ENCODE measurements around the gene ROR1.

ROR1 gene

DNA sequence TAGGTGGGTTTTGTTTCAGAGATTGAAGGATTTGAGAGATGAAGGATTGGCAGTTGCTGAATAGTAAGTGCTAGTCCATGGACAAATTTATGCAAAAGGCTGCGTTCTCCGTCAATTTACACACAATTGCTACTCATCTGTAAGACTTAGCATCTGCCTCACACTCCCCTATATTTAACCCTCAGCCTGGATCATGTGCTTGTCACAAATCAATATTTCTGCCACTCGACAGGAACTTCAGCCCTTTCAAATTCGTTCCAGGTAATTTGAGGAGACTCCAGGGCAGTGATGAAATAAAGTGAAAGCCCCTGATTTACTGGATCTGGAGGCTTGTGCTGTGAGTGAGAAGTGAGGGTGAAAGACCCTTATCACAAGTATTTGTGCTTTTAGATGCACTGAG, 324.0 kb downstream of the ROR1 start:
- TF ChIP-seq, protein P1, sequence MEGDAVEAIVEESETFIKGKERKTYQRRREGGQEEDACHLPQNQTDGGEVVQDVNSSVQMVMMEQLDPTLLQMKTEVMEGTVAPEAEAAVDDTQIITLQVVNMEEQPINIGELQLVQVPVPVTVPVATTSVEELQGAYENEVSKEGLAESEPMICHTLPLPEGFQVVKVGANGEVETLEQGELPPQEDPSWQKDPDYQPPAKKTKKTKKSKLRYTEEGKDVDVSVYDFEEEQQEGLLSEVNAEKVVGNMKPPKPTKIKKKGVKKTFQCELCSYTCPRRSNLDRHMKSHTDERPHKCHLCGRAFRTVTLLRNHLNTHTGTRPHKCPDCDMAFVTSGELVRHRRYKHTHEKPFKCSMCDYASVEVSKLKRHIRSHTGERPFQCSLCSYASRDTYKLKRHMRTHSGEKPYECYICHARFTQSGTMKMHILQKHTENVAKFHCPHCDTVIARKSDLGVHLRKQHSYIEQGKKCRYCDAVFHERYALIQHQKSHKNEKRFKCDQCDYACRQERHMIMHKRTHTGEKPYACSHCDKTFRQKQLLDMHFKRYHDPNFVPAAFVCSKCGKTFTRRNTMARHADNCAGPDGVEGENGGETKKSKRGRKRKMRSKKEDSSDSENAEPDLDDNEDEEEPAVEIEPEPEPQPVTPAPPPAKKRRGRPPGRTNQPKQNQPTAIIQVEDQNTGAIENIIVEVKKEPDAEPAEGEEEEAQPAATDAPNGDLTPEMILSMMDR (IDR thresholded peaks at IDR 0.05): no peak

DNA sequence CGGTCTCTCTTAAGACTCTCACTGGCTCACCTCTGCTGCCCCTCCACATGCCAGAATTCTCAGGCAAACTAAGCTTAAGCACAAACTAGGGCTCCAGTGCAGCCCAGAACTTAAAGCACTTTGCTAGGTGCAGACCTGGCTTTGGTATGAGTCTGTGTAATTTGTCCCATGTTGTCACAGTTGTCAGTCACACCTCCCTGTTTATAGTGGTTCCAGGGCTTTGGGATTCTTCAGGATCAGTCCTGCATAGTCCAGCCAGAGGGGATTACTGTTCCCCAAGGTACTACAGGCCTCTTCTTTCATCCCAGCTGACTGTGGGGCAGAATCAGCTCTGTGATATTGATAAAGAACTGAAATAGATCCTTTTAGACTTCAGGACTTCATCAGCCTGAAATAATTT, 324.6 kb downstream of the ROR1 start:
- TF ChIP-seq, protein P1 (IDR thresholded peaks at IDR 0.05): no peak

DNA sequence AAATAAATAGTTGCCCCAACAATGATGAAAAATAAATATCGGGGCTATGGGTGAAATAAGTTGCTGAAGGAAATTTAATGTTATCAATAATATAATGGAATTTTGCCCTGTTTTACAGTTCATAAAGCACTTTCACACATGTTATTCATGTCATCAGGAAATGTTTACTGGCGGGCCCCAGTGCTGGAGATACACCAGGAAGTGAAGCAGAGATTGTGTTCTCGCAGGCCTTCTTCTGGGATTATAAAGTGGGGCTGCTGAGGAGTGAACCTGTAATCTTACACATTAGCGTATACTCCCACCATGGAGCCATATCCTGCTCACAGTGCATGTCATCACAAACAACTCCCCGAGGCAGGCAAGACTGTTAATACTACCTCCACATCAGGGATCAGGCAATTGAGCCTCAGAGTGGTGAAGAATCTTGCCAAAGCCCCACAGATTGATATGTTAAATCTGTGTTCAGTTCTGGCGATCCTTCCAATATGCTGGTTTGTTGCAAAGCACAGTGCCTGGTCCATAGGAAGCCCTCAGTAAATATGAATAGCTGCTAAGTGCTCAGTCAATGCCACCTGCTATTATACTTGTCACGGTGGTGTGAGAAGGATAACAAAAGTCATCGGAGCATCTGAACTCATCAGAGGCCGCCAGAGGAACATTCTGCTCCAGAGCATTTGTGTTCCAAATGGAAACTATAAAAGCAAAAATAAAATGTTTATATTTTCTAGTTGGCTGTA, 325.2 kb downstream of the ROR1 start:
- TF ChIP-seq, protein P1 (IDR thresholded peaks at IDR 0.05): no peak

- TF ChIP-seq, protein P1 (IDR thresholded peaks at IDR 0.05): no peak
These were observed 327.0 kb downstream of the ROR1 start for GRCh38 chr1:64100791-64101190.

DNA sequence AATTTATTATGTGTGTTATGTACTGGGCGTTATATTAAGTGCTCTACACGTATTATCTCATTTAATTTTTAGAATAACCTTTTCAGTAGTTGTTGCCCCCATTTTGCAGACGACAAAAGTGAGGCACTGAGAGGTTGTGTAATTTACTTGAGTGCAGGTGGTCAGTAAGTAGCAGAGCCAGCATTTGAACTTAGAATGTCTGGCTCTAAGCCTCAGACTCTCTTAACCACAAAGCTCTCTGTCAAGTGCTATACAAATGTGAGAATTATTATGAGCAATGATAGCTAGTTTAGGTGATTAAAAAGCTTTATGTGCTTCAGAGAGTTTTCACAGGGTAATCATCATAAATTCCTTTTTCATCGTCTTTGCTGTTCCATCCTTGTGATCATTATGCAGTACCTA, 333.3 kb downstream of the ROR1 start:
- TF ChIP-seq, protein P1 (IDR thresholded peaks at IDR 0.05): no peak

DNA sequence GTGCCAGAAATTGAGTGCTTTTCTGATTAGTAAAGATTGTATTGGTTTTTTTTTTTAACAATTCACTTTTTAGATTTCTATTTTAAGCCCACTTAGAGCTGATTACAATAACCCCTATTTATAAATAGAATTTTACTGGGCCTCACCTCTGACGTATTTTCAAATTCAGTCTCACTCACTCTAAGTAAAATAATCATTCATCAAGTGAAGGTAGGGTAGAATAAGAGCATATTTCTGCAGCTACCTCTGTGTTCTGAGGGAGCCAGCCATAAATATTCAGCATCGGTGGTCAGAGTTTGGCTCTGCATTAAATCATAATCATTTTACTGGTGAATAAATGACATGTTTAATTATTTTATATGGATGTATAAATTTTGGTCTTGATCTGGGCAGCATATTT, 333.8 kb downstream of the ROR1 start:
- TF ChIP-seq, protein P1 (IDR thresholded peaks at IDR 0.05): no peak

GRCh38 chr1:64110924-64111777, 337.3 kb downstream of the ROR1 start:
- TF ChIP-seq, protein P1 (IDR thresholded peaks at IDR 0.05): no peak

All from LNCAP (cell line).